ENCODE measurements around the gene ULK4.
"Not testable (repeated sequence)": the region's sequence is repeated elsewhere in the genome, so short reads cannot be mapped to it uniquely, and the experiment has no call there.

Gene ULK4

GRCh38 chr3:41854956-41855355 is 106.9 kb downstream of the ULK4 start:
- no peaks in the 10 kb centered on the region for H3K4me1 ChIP-seq (ENCODE audit: control insufficient read depth, insufficient read depth, low read length)
- H3K27me3 ChIP-seq (ENCODE audit: control insufficient read depth, insufficient read depth, low read length) = no peaks in the 10 kb centered on the region
- no peak overlapping the region for H3K4me2 ChIP-seq (ENCODE audit: low read length)
- no peak overlapping the region for H3K4me3 ChIP-seq (ENCODE audit: low read length)
- no peak overlapping the region for H3K9ac ChIP-seq (ENCODE audit: low read depth, low read length)
- no peaks in the 10 kb centered on the region for H3K9me3 ChIP-seq (replicated peaks; ENCODE audit: low read length)
- no peaks in the 10 kb centered on the region for H3K36me3 ChIP-seq (ENCODE audit: insufficient read depth, low read length)

- H3K4me3 ChIP-seq (ENCODE audit: low read length) = no peak overlapping the region
- no peaks in the 10 kb centered on the region for H3K27me3 ChIP-seq (ENCODE audit: control insufficient read depth, insufficient read depth, low read length)
- H3K4me2 ChIP-seq (ENCODE audit: low read length) = no peak overlapping the region
- no peaks in the 10 kb centered on the region for H3K36me3 ChIP-seq (ENCODE audit: insufficient read depth, low read length)
- H3K4me1 ChIP-seq (ENCODE audit: control insufficient read depth, insufficient read depth, low read length) = no peaks in the 10 kb centered on the region
- H3K9me3 ChIP-seq (replicated peaks; ENCODE audit: low read length) = no peaks in the 10 kb centered on the region
- no peak overlapping the region for H3K9ac ChIP-seq (ENCODE audit: low read depth, low read length)
Measured at GRCh38 chr3:41853540-41854196, 108.2 kb downstream of the ULK4 start.

GRCh38 chr3:41848753-41849574 is 112.9 kb downstream of the ULK4 start:
- no peak overlapping the region for H3K9ac ChIP-seq (ENCODE audit: low read depth, low read length)
- H3K4me1 ChIP-seq (ENCODE audit: control insufficient read depth, insufficient read depth, low read length) = no peaks in the 10 kb centered on the region

GRCh38 chr3:41847679-41848078 is 114.2 kb downstream of the ULK4 start:
- no peaks in the 10 kb centered on the region for H3K27me3 ChIP-seq (ENCODE audit: control insufficient read depth, insufficient read depth, low read length)
- H3K9ac ChIP-seq (ENCODE audit: low read depth, low read length) = no peak overlapping the region
- no peak overlapping the region for H3K4me2 ChIP-seq (ENCODE audit: low read length)
- H3K4me1 ChIP-seq (ENCODE audit: control insufficient read depth, insufficient read depth, low read length) = no peaks in the 10 kb centered on the region
- H3K4me3 ChIP-seq (ENCODE audit: low read length) = no peak overlapping the region
- no peaks in the 10 kb centered on the region for H3K9me3 ChIP-seq (replicated peaks; ENCODE audit: low read length)
- no peaks in the 10 kb centered on the region for H3K36me3 ChIP-seq (ENCODE audit: insufficient read depth, low read length)

More at GRCh38 chr3:41848753-41849574, 112.9 kb downstream of the ULK4 start:
- no peaks in the 10 kb centered on the region for H3K9me3 ChIP-seq (replicated peaks; ENCODE audit: low read length)
- no peaks in the 10 kb centered on the region for H3K36me3 ChIP-seq (ENCODE audit: insufficient read depth, low read length)
- H3K27me3 ChIP-seq (ENCODE audit: control insufficient read depth, insufficient read depth, low read length) = no peaks in the 10 kb centered on the region
- no peak overlapping the region for H3K4me3 ChIP-seq (ENCODE audit: low read length)
- no peak overlapping the region for H3K4me2 ChIP-seq (ENCODE audit: low read length)

- H3K27me3 ChIP-seq (ENCODE audit: control insufficient read depth, insufficient read depth, low read length) = no peaks in the 10 kb centered on the region
- no peak overlapping the region for H3K4me2 ChIP-seq (ENCODE audit: low read length)
- H3K4me3 ChIP-seq (ENCODE audit: low read length) = no peak overlapping the region
- H3K9ac ChIP-seq (ENCODE audit: low read depth, low read length) = no peak overlapping the region
- no peaks in the 10 kb centered on the region for H3K36me3 ChIP-seq (ENCODE audit: insufficient read depth, low read length)
- H3K9me3 ChIP-seq (replicated peaks; ENCODE audit: low read length) = no peaks in the 10 kb centered on the region
- H3K4me1 ChIP-seq (ENCODE audit: control insufficient read depth, insufficient read depth, low read length) = no peaks in the 10 kb centered on the region
Measured at GRCh38 chr3:41846850-41847249, 115.1 kb downstream of the ULK4 start.

- H3K4me2 ChIP-seq (ENCODE audit: low read length) = no peak overlapping the region
- H3K9ac ChIP-seq (ENCODE audit: low read depth, low read length) = no peak overlapping the region
- H3K27me3 ChIP-seq (ENCODE audit: control insufficient read depth, insufficient read depth, low read length) = no peaks in the 10 kb centered on the region
- H3K9me3 ChIP-seq (replicated peaks; ENCODE audit: low read length) = no peaks in the 10 kb centered on the region
- no peaks in the 10 kb centered on the region for H3K36me3 ChIP-seq (ENCODE audit: insufficient read depth, low read length)
- no peak overlapping the region for H3K4me3 ChIP-seq (ENCODE audit: low read length)
- H3K4me1 ChIP-seq (ENCODE audit: control insufficient read depth, insufficient read depth, low read length) = no peaks in the 10 kb centered on the region
Measured at GRCh38 chr3:41845826-41846225, 116.1 kb downstream of the ULK4 start.

GRCh38 chr3:41844256-41844655 is 117.6 kb downstream of the ULK4 start:
- not testable (repeated sequence) for H3K36me3 ChIP-seq (ENCODE audit: insufficient read depth, low read length); H3K27me3 ChIP-seq (ENCODE audit: control insufficient read depth, insufficient read depth, low read length); H3K9me3 ChIP-seq (replicated peaks; ENCODE audit: low read length); H3K9ac ChIP-seq (ENCODE audit: low read depth, low read length); H3K4me2 ChIP-seq (ENCODE audit: low read length); H3K4me3 ChIP-seq (ENCODE audit: low read length); H3K4me1 ChIP-seq (ENCODE audit: control insufficient read depth, insufficient read depth, low read length)

GRCh38 chr3:41840936-41841668 is 120.8 kb downstream of the ULK4 start:
- H3K9me3 ChIP-seq (replicated peaks; ENCODE audit: low read length); H3K27me3 ChIP-seq (ENCODE audit: control insufficient read depth, insufficient read depth, low read length); H3K9ac ChIP-seq (ENCODE audit: low read depth, low read length); H3K4me1 ChIP-seq (ENCODE audit: control insufficient read depth, insufficient read depth, low read length); H3K4me3 ChIP-seq (ENCODE audit: low read length); H3K4me2 ChIP-seq (ENCODE audit: low read length); H3K36me3 ChIP-seq (ENCODE audit: insufficient read depth, low read length): not testable (repeated sequence)

GRCh38 chr3:41836360-41837134 is 125.4 kb downstream of the ULK4 start:
- no peak overlapping the region for H3K4me2 ChIP-seq (ENCODE audit: low read length)
- no peaks in the 10 kb centered on the region for H3K4me1 ChIP-seq (ENCODE audit: control insufficient read depth, insufficient read depth, low read length)
- no peak overlapping the region for H3K9ac ChIP-seq (ENCODE audit: low read depth, low read length)
- H3K36me3 ChIP-seq (ENCODE audit: insufficient read depth, low read length) = no peaks in the 10 kb centered on the region
- H3K27me3 ChIP-seq (ENCODE audit: control insufficient read depth, insufficient read depth, low read length) = no peaks in the 10 kb centered on the region
- no peaks in the 10 kb centered on the region for H3K9me3 ChIP-seq (replicated peaks; ENCODE audit: low read length)
- no peak overlapping the region for H3K4me3 ChIP-seq (ENCODE audit: low read length)

- no peak overlapping the region for H3K4me3 ChIP-seq (ENCODE audit: low read length)
- H3K27me3 ChIP-seq (ENCODE audit: control insufficient read depth, insufficient read depth, low read length) = no peaks in the 10 kb centered on the region
- H3K4me2 ChIP-seq (ENCODE audit: low read length) = no peak overlapping the region
- H3K9ac ChIP-seq (ENCODE audit: low read depth, low read length) = no peak overlapping the region
- H3K36me3 ChIP-seq (ENCODE audit: insufficient read depth, low read length) = no peaks in the 10 kb centered on the region
- H3K9me3 ChIP-seq (replicated peaks; ENCODE audit: low read length) = no peaks in the 10 kb centered on the region
- H3K4me1 ChIP-seq (ENCODE audit: control insufficient read depth, insufficient read depth, low read length) = no peaks in the 10 kb centered on the region
Measured at GRCh38 chr3:41833628-41834027, 128.3 kb downstream of the ULK4 start.

GRCh38 chr3:41819236-41819635 is 142.7 kb downstream of the ULK4 start:
- Histone ChIP-seq H3K9ac (ENCODE audit: low read depth, low read length) (no peak overlapping the region), H3K4me2 (ENCODE audit: low read length) (no peak overlapping the region), H3K36me3 (ENCODE audit: insufficient read depth, low read length) (no peaks in the 10 kb centered on the region)

More at GRCh38 chr3:41819236-41819635, 142.7 kb downstream of the ULK4 start:
- Histone ChIP-seq H3K4me3 (ENCODE audit: low read length) (no peak overlapping the region), H3K27me3 (ENCODE audit: control insufficient read depth, insufficient read depth, low read length) (no peaks in the 10 kb centered on the region), H3K9me3 (replicated peaks; ENCODE audit: low read length) (no peaks in the 10 kb centered on the region), H3K4me1 (ENCODE audit: control insufficient read depth, insufficient read depth, low read length) (no peaks in the 10 kb centered on the region)
